Measurements from ENCODE around the gene MTHFSD.

Gene MTHFSD, protein sequence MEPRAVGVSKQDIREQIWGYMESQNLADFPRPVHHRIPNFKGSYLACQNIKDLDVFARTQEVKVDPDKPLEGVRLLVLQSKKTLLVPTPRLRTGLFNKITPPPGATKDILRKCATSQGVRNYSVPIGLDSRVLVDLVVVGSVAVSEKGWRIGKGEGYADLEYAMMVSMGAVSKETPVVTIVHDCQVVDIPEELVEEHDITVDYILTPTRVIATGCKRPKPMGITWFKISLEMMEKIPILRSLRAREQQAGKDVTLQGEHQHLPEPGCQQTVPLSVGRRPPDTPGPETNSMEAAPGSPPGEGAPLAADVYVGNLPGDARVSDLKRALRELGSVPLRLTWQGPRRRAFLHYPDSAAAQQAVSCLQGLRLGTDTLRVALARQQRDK

GRCh38 chr16:86554917-86555703, at the start of gene MTHFSD:
Gene MTHFSD (minus strand): TSS chr16:86555235. CDS start chr16:86555184, 51 bp downstream.
- TF ChIP-seq, protein P1, sequence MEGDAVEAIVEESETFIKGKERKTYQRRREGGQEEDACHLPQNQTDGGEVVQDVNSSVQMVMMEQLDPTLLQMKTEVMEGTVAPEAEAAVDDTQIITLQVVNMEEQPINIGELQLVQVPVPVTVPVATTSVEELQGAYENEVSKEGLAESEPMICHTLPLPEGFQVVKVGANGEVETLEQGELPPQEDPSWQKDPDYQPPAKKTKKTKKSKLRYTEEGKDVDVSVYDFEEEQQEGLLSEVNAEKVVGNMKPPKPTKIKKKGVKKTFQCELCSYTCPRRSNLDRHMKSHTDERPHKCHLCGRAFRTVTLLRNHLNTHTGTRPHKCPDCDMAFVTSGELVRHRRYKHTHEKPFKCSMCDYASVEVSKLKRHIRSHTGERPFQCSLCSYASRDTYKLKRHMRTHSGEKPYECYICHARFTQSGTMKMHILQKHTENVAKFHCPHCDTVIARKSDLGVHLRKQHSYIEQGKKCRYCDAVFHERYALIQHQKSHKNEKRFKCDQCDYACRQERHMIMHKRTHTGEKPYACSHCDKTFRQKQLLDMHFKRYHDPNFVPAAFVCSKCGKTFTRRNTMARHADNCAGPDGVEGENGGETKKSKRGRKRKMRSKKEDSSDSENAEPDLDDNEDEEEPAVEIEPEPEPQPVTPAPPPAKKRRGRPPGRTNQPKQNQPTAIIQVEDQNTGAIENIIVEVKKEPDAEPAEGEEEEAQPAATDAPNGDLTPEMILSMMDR (IDR thresholded peaks at IDR 0.05; ENCODE audit: control insufficient read depth, extremely low read depth, insufficient read depth), result no peak
- peak within 1 kb of the TSS; percentile 95 for H3K4me3 ChIP-seq (ENCODE audit: low read depth, low read length)
- DNase-seq (ENCODE audit: low read depth), result peak; percentile 52

- TF ChIP-seq, protein P1 (IDR thresholded peaks at IDR 0.05; ENCODE audit: control insufficient read depth, extremely low read depth, insufficient read depth), result no peak
- H3K4me3 ChIP-seq (ENCODE audit: low read depth, low read length), result no peak overlapping the region
- no peak for DNase-seq (ENCODE audit: low read depth)
These were observed 49.6 kb upstream of the MTHFSD start for GRCh38 chr16:86604436-86605193.

GRCh38 chr16:86602521-86602920, 47.5 kb upstream of the MTHFSD start:
- no peak overlapping the region for H3K4me3 ChIP-seq (ENCODE audit: low read depth, low read length)
- DNase-seq (ENCODE audit: low read depth), result no peak
- TF ChIP-seq, protein P1 (IDR thresholded peaks at IDR 0.05; ENCODE audit: control insufficient read depth, extremely low read depth, insufficient read depth), result no peak

DNA sequence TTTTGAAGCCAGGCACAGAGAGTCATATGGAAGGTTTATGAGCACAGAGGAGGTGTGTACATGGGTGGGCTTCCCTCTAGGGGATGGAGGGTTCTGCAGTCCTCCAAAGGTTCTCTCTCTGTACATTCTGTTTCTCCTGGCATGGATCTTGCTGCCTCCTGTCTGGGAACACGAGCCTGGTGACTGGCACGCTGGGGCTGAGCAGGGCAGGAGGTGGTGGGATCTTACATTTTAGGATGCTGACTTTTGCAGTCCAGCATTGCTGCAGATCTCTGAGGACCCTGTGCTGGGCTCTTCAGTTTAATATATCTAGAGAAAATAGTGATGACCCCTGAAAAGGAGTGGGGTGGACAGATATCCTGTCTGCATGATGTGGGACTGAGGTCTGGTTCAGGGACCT, 46.3 kb upstream of the MTHFSD start:
- TF ChIP-seq, protein P1 (IDR thresholded peaks at IDR 0.05; ENCODE audit: control insufficient read depth, extremely low read depth, insufficient read depth), result no peak
- no peak for DNase-seq (ENCODE audit: low read depth)
- no peak overlapping the region for H3K4me3 ChIP-seq (ENCODE audit: low read depth, low read length)

- TF ChIP-seq, protein P1 (IDR thresholded peaks at IDR 0.05; ENCODE audit: control insufficient read depth, extremely low read depth, insufficient read depth), result no peak
- no peak overlapping the region for H3K4me3 ChIP-seq (ENCODE audit: low read depth, low read length)
- no peak for DNase-seq (ENCODE audit: low read depth)
These were observed 43.9 kb upstream of the MTHFSD start for GRCh38 chr16:86598607-86599565.
